GM21526 (cell line): ENCODE data around the gene LINGO3.

Experiments
- ATAC-seq: cut with Tn5 transposase; IDR thresholded peaks from one replicate; pipeline ENCODE4 v1.9.1; 2021; ENCODE audit warnings: moderate library complexity; ENCODE audit not compliant: unreplicated experiment, low FRiP score

Gene LINGO3

DNA sequence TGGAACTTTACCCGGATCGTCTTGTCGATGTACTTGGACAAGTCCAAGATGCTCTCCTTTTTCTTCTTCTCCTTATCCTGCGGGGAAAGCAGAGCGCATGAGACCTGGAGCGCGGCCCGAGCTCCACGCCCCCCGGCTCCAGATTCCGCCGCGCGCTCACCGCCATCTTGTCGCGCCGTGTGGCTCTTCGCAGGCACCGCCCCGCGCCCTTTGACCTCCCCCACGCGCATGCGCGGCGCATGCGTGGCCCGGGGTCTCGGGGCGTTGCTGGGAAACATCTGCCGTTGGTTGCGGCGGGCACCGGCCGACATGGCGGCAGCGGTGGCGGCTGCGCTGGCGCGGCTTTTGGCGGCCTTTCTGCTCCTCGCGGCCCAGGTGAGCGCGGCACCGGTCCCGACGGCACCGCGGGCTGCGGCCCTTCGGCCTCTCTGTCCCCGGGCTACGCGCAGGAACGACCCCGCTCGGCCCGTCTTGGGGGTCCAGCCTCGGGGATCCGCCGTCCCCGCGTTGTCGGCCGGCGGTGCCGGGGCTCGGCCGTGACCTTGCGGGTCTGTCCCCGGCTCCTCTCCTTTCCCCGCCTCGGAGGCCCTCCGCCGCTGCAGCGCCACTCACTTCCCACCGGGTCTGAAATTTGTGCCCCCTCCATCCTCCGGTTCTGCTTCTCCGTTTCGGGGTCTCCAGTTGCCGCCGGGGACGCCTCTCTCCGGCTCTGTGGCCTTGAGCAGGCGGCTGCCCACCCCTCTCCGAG lies 20.6 kb upstream of the LINGO3 start, which contains the start of the genes LSM7 and SPPL2B:
LSM7 (minus strand) TSS at position 186 of the 748 bp plus-strand sequence; CDS start at position 166, 20 bp downstream.
SPPL2B (plus strand) TSS at position 284 of the 748 bp plus-strand sequence; CDS start at position 310, 26 bp downstream.
- ATAC-seq: no peak

DNA sequence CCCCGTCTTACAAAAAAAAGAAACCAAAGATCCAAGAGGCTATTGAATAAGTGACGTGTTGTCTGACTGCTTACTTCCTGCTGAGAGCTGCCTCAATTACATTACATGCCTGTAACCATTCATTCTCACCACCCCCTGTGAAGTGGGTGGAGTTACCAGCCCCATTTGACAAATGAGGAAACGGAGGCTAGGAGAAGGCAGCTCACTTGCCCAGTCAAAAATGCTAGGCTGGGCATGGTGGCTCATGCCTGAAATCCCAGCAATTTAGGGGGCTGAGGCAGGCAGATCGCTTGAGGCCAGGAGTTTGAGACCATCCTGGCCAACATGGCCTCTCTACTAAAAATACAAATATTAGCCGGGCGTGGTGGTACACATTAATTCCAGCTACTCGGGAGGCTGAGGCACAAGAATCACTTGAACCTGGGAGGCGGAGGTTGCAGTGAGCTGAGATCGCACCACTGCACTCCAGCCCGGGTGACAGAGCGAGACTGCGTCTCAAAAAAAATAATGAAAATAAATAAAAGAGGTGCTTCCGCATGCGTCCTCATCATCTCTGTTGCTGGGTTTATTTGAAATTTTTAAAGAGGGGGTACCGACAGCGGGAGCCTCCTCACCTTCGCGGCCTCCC lies 19.9 kb upstream of the LINGO3 start:
- ATAC-seq: no peak

DNA sequence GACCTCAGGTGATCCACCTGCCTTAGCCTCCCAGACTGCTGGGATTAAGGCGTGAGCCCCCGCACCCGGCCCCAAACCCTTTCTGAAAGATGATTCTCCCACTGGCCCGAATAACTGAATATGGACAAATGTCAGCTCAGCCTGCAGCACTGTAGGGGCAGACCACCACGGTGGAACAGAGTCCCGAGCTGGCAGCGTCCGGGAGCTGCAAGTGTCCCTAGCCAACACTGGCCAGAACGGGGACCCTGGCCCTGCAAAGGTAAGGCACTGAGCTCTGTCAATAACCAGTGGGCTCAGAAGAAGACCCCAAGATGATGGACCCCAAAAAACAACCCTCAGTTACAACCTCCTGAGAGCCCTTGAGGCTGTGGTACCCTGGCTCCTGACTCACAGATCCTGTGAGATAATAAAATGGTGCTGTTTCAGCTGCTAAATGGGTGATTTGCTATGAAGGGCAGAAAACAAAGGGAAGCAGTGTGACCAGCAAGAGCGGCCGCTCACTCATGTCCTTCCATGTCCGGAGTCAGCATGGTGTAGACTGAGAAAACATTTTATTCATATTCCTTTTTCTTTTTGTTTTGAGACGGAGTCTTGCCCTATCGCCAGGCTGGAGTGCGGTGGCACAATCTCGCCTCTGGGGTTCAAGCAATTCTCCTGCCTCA lies 18.9 kb upstream of the LINGO3 start:
- no peak for ATAC-seq

DNA sequence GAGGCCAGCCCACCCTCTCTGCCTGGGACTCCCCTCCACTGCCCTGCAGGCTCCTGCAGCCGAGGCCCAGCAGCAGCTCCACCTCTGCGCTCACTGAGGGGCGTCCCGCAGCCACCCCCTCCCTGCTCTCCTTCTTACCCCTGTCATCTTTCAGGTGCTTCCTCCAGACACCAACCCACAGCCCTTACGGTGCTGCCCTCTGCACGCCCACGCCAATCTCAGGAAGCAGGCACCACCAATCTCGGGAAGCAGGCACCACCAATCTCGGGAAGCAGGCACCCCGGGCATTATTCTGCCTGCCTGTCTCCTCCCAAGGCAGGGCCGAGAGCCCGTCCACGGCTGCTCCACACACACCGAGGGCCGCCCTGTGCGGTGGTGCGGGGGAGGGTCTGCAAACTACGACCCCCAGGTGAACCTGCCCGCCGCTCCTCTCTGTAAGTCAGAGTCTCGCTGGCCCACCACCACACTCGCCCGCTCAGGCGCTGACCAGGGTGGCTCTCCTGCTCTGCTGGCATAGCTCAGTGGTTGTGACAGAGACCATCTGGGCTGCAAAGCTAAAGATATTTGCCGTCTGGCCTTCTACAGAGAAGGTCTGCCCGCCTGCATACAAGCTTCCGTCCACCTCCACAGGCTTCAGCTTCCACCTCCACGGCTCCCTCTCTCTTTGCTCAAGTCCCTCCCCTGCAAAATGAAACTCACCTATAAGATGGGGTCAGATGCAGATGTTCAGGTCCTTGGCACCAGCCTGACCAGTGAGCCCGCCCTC lies 17.5 kb upstream of the LINGO3 start:
- no peak for ATAC-seq

DNA sequence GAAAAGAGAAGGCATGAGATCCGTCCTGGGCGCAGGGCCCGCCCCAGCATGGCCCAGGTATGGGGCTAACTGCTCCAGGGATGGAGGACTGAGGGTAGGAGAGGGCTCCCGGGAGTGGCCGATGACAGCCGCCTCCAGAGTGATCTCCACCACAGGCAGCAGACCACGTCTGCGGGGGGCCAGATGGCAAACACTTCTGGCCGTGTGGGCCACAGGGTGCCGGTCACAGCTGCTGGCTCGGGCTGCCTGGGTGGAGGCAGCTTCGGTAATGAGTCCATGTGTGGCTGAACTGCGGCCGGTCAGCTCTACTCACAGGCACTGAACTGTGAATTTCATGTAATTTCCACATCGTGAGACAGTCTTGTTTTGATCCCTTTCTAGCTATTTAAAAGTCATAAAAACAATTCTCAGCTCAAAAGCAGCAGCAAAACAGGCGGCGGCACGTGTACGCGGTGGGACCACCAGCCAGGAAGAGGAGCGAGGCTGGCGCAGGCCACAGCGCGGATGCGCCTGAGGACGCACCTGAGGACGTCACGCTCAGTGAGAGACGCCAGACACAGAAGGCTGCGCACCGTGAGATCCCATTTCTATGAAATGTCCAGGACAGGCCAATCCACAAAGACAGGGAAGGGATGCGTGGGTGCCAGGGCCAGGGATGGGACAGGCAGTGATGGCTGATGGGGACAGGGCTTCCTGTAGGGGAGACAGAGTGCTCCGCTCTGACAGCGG lies 16.4 kb upstream of the LINGO3 start:
- ATAC-seq: no peak

DNA sequence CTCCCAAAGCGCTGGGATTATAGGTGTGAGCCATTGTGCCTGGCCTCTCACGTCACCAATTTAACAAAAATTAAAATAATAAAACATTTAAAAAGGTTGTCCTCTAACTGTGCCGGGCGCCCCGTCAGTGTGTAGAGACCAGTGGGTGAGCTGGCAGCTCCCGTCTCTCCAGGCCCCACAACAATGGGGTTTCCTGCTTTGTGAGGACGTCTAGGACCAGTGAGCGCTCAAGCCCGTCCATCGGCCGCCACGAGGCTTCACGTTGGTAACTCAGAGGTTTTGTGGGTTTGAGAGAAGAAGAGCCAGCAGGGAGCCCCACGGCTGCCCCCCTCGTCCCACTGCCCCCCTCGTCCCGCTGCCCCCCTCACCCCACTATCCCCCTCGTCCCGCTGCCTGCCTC lies 15.8 kb upstream of the LINGO3 start:
- no peak for ATAC-seq

DNA sequence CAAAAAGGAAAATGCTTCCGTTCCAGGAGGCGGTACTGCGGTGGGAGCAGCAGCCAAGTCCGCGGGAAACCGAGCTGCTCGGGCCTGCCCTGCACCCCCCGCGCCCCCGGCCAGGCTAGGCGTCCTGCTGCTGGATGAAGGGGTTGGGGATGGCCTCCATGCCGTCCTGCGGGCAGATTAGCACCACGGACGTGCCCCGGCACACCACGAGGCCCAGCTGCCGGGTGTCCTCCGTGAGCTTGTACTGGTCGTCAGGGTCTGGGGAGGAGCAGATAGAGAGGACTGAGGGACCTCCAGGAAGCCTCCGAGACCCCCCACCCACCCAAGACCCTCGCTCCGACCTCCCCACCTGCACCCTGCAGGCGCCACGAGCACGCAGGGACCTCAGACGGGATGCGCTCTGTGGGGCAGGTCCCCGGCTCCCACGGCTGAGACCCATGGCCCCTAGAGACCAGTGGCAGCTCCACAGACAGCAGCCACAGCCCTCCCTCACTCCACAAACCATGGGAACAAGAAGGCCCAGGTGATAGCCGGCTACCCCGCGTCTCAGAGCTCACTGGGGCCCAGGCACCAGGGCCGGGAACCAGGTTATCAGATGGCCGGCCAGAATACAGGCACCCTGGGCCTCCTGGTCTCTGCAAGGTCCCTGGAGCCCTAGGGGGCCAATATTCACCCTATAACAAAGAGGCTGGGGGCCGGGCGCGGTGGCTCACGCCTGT lies 13.8 kb upstream of the LINGO3 start:
- no peak for ATAC-seq

DNA sequence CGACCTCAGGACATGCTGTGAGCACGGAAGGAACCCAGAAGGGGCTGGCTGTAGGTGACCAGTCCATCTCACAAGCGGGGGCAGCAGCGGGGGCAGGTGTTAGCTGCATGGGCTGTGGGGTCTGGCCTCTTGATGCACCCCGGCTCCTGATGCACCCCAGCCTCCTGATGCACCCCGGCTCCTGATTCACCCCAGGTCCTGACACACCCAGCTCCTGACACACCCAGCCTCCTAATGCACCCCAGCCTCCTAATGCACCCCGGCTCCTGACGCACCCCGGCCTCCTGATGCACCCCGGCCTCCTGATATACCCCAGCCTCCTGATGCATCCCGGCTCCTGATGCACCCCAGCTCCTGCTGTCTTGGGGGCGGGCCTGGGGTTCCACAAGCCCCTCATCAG lies 13.0 kb upstream of the LINGO3 start:
- ATAC-seq: no peak

DNA sequence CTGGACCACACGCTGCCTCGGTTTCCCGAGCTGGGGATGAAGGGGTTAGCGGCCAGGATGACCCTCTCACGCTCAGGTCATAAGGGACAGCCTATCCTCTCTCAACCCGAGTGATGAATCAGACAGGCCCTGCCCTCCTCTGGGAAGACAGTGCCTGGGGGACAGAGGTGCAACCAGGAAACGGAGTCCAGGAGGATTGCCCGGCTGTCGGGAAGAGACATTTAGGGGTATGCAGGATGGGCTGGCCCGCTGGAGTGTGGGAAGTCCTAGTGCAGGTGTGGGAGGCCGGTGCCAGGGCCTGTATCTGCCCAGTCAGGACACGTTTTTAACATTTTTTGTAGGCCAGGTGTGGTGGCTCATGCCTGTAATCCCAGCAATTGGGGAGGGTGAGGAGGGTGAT lies 12.1 kb upstream of the LINGO3 start:
- no peak for ATAC-seq

DNA sequence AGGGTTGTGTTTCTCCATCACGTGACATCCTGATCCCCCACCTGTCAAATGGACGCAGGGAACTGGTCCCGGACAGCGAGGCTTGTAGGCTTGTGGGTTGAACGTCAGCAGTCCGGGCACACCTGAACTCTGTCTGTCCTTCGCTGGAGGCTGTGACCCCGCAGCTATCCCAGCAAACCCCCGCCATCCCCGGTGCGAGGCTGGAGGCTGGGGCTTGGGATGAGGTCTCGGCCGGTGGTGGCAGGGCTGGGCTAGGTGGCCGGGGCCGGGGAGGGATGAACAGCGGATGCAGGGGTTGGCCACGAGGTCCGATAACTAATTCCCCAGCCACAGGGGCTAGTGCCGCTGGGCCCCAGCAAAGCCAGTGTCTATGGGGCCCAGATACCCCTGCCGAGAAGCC lies 11.6 kb upstream of the LINGO3 start:
- no peak for ATAC-seq

DNA sequence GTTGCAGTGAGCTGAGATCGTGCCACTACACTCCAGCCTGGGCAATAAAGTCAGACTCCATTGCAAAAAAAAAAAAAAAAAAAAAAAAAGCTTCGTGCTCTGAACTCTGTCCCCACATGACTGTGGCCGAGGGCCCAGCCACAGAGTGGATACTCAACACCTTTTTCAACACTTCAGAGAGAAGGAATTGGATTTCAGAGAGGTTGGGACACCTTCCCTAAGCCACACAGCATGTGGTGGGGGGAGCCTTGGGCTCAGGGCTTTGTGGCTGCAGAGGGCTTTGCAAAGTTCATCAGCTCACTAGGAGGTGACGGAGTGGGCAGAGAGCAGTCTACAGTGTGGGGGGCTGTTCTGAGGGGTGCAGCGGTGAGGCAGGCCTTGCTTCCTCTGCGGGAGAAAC lies 11.0 kb upstream of the LINGO3 start:
- no peak for ATAC-seq

DNA sequence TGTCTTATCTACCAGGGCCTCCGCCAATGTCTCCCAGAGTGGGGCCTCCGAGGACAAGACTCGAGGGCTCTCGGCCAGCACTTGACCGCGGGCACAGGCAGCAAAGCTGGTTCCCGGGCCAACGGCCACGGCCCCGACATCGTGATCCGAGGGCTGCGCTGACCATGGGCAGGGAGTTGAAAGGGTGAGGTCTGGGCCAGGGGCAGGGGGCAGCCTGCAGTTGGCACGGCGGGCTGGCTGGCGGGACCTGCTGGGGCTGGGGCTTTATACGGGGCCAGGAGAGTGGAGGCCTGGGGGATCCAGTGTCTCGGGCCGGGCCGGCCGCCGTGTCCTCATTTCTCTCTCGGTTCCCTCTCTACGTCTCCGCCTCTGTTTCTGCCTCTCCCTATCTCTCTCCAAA lies 9.8 kb upstream of the LINGO3 start:
- ATAC-seq: no peak

DNA sequence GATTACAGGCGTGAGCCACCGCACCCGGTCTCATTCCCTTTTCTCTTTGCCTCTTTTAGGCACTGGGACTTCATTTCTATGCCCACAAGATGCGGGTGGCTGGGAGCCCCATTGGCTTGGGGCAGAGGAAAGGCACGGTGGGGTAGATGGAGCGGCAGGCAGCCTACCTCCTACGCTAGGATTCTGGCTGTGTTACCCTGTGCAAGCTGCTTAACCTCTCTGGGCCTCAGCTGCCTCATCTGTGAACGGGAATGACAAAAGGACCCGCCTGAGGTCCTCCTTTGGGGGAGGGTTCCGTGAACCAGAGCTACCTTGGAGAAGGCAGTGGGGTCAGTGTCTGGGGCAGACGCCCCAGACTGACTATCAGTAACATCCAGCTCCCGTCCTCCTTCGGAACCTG lies 9.3 kb upstream of the LINGO3 start:
- no peak for ATAC-seq

DNA sequence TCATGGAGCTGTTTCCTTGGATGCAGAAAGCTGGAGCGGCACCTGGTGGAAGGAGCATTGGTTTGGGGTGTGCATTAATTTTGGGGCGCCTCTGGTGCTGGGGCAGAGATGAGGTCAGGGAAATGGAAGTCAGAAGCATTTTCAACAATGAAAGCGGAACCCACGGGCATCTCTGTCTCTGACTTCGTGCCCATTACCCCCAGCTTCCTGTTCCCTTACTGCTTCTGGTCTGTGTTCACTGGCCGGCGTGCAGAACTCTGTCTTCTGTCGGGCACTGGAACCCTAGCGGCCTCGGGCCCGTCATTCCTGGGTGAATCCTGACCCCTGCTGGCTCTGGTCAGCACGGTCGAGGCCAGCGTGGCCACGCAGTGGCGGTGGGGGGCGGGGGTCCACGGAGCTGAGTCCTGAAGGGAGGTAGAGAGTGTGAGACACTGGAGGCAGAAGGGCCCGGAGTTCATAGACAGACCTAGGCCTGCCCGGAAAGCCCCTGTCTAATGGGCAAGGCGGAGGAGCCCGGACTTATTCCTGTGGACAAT lies 7.9 kb upstream of the LINGO3 start:
- no peak for ATAC-seq

DNA sequence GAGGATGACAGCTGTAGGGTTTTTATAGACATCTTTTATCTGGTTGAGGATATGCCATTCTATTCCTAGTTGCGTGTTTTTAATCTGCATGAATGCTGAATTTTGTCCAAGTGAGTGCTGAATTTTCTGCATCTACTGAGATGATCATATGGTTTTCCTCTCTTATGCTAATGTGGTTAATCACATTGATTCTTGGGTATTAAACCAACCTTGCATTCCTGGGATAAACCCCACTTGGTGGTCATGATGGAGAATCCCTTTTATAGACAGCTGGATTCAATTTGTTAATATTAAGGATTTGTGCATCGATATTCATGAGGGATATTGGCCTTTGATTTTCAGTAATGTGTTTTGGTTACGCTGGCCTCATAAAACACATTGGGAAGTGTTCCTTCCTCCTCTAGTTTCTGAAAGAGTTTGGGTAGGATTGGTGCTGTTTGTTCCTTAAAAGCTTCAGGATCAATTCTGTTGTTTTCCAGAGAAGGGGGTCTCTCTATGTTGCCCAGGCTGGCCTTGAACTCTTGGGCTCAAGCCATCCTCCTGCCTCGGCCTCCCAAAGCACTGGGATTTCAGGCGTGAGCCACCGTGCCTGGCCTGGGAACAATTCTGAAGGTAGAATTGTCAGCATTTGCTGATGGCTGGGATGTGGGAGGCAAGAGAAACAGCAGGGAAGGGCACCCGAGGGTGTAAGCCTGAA lies 7.3 kb upstream of the LINGO3 start:
- ATAC-seq: no peak

DNA sequence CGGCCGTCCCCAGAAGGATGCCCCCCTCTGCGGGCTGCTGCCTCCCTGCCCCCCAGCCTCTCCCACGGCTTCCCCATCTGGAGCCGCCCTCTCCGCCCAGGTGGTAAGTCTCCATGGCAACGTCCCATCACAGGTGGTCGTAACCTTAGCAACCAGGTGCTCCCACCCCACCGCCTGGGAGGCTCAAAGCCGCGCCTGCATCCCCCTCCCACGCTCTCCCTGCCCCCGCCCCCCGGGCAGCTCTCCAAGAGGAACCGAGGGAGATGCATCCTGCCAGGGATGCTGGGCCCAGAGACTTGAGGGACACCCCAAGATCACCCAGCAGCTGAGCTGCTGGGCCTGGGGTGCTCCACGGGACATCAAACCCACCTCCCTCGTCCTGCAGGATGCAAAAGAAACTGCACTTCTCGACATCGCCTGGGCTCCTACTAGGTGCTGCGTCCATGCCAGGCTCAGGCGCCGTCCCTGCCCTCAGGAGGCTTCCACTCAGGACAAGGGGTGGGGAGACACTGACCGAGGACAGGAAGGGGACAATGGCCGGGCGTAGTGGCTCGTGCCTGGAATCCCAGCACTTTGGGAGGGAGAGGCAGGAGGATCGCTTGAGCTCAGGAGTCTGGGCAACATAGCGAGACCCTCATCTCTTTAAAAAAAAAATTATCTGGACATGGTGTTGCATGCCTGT lies 5.0 kb upstream of the LINGO3 start:
- no peak for ATAC-seq

DNA sequence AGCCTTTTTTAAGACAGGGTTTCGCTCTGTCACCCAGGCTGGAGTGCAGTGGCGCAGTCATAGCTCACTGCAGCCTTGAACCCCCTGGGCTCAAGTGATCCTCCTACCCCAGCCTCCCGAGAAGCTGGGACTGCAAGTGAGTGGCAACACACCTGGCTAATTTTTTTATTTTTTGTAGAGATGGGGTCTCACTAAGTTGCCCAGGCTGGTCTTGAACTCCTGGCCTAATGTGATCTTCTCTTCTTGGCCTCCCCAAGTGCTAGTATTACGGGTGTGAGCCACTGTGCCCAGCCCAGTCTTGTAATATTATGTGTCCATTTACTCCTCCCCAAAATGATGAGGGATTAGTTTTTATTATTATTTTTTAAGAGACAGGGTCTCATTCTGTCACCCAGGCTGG lies 3.1 kb upstream of the LINGO3 start:
- ATAC-seq: no peak

DNA sequence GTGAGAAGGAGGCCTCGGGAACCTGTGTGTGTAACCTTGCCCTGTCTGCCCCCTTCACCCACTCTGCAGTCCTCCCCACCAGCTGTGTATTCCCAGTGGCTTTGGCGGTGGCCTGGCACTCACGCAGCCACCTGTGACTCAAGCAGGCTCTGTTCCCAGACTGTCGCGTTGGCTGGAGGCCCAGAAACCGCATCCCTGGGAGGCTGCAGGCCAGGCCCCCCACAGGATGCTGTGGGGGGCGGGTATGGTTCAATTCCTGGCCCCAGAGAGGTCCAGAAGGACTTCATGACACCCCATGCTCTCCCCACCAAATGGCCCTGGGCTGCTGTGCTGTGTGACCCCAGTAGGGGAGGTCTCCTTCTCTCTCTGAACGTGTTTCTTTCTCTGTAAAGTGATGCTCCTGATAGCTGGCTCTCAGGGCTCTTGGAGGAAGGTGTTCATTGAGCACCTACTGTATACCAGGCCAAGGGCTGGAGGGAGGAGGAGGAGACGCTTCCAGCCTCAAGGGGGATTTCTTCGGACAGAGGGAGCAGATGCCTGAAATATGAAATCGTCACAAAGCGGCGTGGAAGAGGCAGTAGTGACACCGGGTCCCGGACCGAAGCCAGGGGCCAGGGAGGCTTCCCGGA lies 1.9 kb upstream of the LINGO3 start:
- ATAC-seq: no peak
